Osteoblast (primary cell): Measurements from ENCODE around the gene CD276. TPM values are rescaled to one million over a fixed set of nuclear protein-coding genes. Genes with fewer than 3 reads are reported as not detected.
"Not testable (repeated sequence)": the region's sequence is repeated elsewhere in the genome, so short reads cannot be mapped to it uniquely, and the experiment has no call there.

Experiments
- DNase-seq: peaks from one replicate; pipeline ENCODE4 v3.0.0; 2011; ENCODE audit warnings: low spot score, mixed read lengths; ENCODE audit not compliant: insufficient read length; ENCODE audit errors: missing footprints
- H2AFZ ChIP-seq: 2 replicates; pipeline ENCODE4 v1.6.0; 2011; ENCODE audit warnings: mild to moderate bottlenecking, low read length
- H3K27ac ChIP-seq: 2 replicates; pipeline ENCODE4 v1.5.1; 2011; ENCODE audit warnings: mild to moderate bottlenecking, low read depth, low read length, moderate library complexity
- H3K27me3 ChIP-seq: 2 replicates; pipeline ENCODE4 v1.6.0; 2012; ENCODE audit warnings: mild to moderate bottlenecking, control low read depth, inconsistent platforms, low read length, moderate library complexity; ENCODE audit not compliant: insufficient read depth
- H3K36me3 ChIP-seq: 2 replicates; pipeline ENCODE4 v1.5.1; 2011; ENCODE audit warnings: mild to moderate bottlenecking, low read length, control low read depth, moderate library complexity; ENCODE audit not compliant: insufficient read depth
- H3K4me1 ChIP-seq: 2 replicates; pipeline ENCODE4 v1.5.1; 2011; ENCODE audit warnings: mild to moderate bottlenecking, low read length, control low read depth, moderate library complexity; ENCODE audit not compliant: insufficient read depth
- H3K4me2 ChIP-seq: 2 replicates; pipeline ENCODE4 v1.6.0; 2011; ENCODE audit warnings: mild to moderate bottlenecking, low read length; ENCODE audit not compliant: insufficient read depth
- H3K4me3 ChIP-seq: fragments of 200-600 bp; sonication (generic); 3 replicates; pipeline ENCODE4 v1.5.1; 2012; ENCODE audit warnings: mild to moderate bottlenecking, low read length, inconsistent platforms; ENCODE audit not compliant: insufficient read depth
- H3K79me2 ChIP-seq: 2 replicates; pipeline ENCODE4 v1.6.0; 2012; ENCODE audit warnings: mild to moderate bottlenecking, low read length, control low read depth, inconsistent platforms; ENCODE audit not compliant: insufficient read depth
- H3K9me3 ChIP-seq: 2 replicates; pipeline ENCODE4 v1.5.1; 2011; ENCODE audit warnings: low read depth, low read length, control low read depth
- H4K20me1 ChIP-seq: 2 replicates; pipeline ENCODE4 v1.6.0; 2012; ENCODE audit warnings: mild to moderate bottlenecking, low read length, control low read depth; ENCODE audit not compliant: insufficient read depth
- total RNA-seq: library from RNA; depleted of rRNA; stranded (reverse); fragments of >200 nt; gene quantifications from 2 replicates; pipeline ENCODE4 v1.2.3, GENCODE V29; 2012
- TF ChIP-seq, protein P1 (sequence below): IDR thresholded peaks from 2 replicates; pipeline ENCODE4 v1.5.1; 2011; ENCODE audit warnings: mild to moderate bottlenecking, low read depth, low read length, moderate library complexity; ENCODE audit errors: extremely low read depth

Gene CD276
- total RNA-seq: 145 and 154 TPM in 2 replicates

DNA sequence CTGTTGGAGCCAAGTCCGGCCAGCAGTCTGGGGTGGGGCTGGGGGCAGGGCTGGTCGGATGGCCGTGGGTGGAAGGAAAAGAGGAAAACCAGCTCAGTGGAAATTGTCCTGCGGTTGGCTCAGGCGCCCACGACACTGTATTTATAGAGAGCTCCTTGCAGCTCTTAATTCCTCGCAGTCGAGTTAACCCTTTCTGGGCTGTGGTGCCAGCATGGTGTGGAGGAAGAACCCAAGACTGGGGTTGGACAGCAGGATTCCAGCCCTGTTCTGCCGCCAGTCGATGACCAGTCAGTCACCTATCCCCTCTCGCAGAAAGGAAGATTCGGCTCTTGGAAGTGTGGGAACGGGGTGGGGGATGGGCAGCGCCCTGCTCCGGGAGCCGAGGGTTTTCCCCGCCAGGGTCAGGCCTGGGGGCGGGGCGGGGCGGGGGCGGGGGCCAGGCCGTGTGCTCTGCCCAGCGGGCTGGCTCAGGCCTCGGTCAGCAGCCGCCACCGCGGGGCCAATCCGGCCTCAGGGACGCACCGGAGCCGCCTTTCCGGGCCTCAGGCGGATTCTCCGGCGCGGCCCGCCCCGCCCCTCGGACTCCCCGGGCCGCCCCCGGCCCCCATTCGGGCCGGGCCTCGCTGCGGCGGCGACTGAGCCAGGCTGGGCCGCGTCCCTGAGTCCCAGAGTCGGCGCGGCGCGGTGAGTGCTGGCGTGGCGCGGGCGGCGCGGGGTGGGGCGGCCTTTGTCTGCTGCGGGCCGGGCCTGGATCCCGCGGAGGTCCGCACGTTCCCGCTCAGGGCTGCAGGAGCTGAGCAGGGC lies at the start of gene CD276:
Gene CD276, plus strand, starts transcription at position 607 of the 804 bp plus-strand sequence. CDS start 15,257 bp downstream, outside the sequence.
- TF ChIP-seq, protein P1, sequence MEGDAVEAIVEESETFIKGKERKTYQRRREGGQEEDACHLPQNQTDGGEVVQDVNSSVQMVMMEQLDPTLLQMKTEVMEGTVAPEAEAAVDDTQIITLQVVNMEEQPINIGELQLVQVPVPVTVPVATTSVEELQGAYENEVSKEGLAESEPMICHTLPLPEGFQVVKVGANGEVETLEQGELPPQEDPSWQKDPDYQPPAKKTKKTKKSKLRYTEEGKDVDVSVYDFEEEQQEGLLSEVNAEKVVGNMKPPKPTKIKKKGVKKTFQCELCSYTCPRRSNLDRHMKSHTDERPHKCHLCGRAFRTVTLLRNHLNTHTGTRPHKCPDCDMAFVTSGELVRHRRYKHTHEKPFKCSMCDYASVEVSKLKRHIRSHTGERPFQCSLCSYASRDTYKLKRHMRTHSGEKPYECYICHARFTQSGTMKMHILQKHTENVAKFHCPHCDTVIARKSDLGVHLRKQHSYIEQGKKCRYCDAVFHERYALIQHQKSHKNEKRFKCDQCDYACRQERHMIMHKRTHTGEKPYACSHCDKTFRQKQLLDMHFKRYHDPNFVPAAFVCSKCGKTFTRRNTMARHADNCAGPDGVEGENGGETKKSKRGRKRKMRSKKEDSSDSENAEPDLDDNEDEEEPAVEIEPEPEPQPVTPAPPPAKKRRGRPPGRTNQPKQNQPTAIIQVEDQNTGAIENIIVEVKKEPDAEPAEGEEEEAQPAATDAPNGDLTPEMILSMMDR: no peak
- peak; percentile 97 for DNase-seq

DNA sequence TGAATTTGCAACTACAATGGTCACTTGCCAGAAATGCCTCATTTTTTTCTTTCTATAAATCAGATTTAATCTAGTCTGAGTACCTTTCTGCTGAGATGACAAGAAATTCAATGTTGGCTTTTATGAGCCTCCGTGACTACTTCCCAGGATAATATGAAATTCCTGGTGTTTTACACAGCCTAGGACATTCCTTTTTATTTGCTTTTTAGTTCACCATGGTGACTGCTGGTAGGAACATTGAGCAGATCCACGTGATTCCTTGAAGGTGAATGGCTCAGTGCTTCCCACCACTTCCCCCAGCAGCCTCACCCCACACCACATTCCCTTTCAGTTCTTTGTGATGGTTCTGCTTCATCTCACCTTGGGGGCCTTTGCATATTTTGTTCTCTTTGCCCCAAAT lies 46.7 kb upstream of the CD276 start:
- peaks cover 4% of the 10 kb centered on the region for H3K27me3 ChIP-seq
- H3K4me2 ChIP-seq: no peak overlapping the region
- TF ChIP-seq, protein P1: no peak
- no peaks in the 10 kb centered on the region for H4K20me1 ChIP-seq
- H2AFZ ChIP-seq: no peak overlapping the region
- H3K79me2 ChIP-seq: peaks cover 3% of the 10 kb centered on the region
- H3K36me3 ChIP-seq: no peaks in the 10 kb centered on the region
- no peak overlapping the region for H3K27ac ChIP-seq
- H3K4me3 ChIP-seq: no peak overlapping the region
- peaks cover 21% of the 10 kb centered on the region for H3K4me1 ChIP-seq
- DNase-seq: no peak
- H3K9me3 ChIP-seq: peaks cover 2% of the 10 kb centered on the region

More for the DNA sequence above, at the start of gene CD276:
- Histone ChIP-seq H2AFZ (peak within 1 kb of the TSS; percentile 58), H4K20me1 (peaks cover 28% of the 10 kb centered on the region), H3K9me3 (no peaks in the 10 kb centered on the region), H3K4me2 (peak within 1 kb of the TSS; percentile 92), H3K79me2 (peaks cover 44% of the 10 kb centered on the region), H3K4me1 (peaks cover 53% of the 10 kb centered on the region), H3K36me3 (no peaks in the 10 kb centered on the region), H3K27ac (peak within 1 kb of the TSS; percentile 86), H3K27me3 (no peaks in the 10 kb centered on the region), H3K4me3 (peak within 1 kb of the TSS; percentile 89)

DNA sequence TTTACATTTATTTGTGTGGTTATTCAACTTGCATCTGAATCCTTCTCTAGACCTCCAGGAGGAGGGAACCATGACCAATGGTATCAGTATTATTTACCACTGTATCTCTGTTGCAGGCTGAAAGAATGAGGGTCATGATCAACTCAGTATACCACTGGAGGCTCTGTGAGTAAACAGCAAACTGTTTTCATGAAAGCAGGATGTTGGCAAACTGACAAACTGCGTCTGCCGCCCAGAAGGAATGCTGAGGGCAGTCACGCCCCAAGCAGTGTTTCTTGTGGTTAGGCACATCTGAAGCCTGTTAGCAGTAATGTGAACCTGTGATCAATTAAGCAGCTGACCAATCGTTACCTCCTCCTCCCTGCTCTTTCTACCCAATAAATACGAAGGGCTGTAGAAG lies 44.7 kb upstream of the CD276 start:
- not testable (repeated sequence) for H3K4me2 ChIP-seq, H4K20me1 ChIP-seq, H3K9me3 ChIP-seq, H2AFZ ChIP-seq, DNase-seq, H3K79me2 ChIP-seq, H3K4me3 ChIP-seq, H3K27ac ChIP-seq, H3K36me3 ChIP-seq
- peaks cover 14% of the 10 kb centered on the region for H3K27me3 ChIP-seq
- H3K4me1 ChIP-seq: peaks cover 11% of the 10 kb centered on the region

DNA sequence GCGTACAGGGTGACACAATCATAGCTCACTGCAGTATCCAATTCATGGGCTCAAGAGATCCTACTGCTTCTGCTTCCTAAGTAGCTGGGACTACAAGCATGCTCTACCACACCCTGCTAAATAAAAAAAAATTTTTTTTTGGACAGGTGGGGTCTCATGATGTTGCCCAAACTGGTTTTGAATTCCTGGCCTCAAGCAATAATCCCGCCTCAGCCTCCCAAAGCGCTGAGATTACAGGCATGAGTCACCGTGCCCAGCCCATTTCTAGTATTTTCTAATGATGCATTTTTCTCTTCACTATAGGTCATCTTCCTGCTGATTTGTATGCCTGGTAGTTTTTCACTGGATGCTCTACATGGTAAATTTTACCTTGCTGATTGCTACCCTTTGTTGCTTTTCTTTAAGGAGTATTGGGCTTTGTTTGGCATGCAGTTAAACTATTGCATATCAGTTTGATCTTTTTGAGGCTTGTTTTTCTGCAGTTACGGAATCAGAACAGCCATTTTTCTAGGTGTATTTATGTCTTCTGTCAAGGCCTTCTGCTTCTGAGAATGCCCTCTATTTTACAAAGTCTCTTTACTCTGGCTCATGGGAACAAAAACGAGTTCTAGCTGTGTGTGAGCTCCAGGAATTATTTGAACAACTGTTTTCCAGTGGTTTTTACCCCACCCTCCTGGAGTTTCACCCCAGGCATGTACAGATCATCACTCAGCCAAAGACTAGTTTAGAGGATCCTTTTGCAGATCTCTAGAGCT lies 36.7 kb upstream of the CD276 start:
- Histone ChIP-seq H3K36me3 (no peaks in the 10 kb centered on the region), H3K79me2 (no peaks in the 10 kb centered on the region), H3K27me3 (peaks cover 10% of the 10 kb centered on the region), H4K20me1 (no peaks in the 10 kb centered on the region), H3K4me3 (no peak overlapping the region), H3K9me3 (no peaks in the 10 kb centered on the region), H3K4me2 (no peak overlapping the region), H3K27ac (no peak overlapping the region), H3K4me1 (no peaks in the 10 kb centered on the region), H2AFZ (no peak overlapping the region)
- TF ChIP-seq, protein P1: no peak
- DNase-seq: peak; percentile 56
